Measurements from ENCODE around the gene OFD1. TPM values are rescaled to one million over a fixed set of nuclear protein-coding genes. Genes with fewer than 3 reads are reported as not detected.

The OFD1 gene
- total and polyA plus RNA-seq, 2 of the 8 experiments (the other 6 are each of a cell fraction or from before 2014, with no cell fraction given): 8.0 to 23.4 TPM

- TF ChIP-seq CHD7 (IDR thresholded peaks at IDR 0.05; ENCODE audit: insufficient replicate concordance, low read length) (no peak), EZH2 (IDR thresholded peaks at IDR 0.05; ENCODE audit: low read depth, low read length, severe bottlenecking) (no peak), SRF (IDR thresholded peaks at IDR 0.05; ENCODE audit: low read depth, low read length) (no peak), SIN3A (conservative IDR thresholded peaks at IDR 0.05 in 1 of 2, IDR thresholded peaks at IDR 0.05 in 1 of 2; ENCODE audit: low read depth in 1 of 2, low read length in 2 of 2) (no peak), SUZ12 (IDR thresholded peaks at IDR 0.05; ENCODE audit: low read length) (no peak), GTF2F1 (IDR thresholded peaks at IDR 0.05; ENCODE audit: borderline replicate concordance, low read depth, low read length) (no peak), ASH2L (IDR thresholded peaks at IDR 0.05; ENCODE audit: low read length) (no peak), BCL11A (IDR thresholded peaks at IDR 0.05; ENCODE audit: low read depth in 2 of 2, low read length in 2 of 2) (no peak)
These were observed 41.8 kb downstream of the OFD1 start (continued) for GRCh38 chrX:13776387-13776786.

Measured in H1 (cell line).